VCaP (cell line): Measurements from ENCODE around the gene LOXL3.

ENCODE experiments used
- H3K27ac ChIP-seq: fragments of 450-650 bp; 2 replicates; pipeline ENCODE4 v1.5.1; 2017
- TF ChIP-seq, protein P1 (sequence below): fragments of 450-650 bp; conservative IDR thresholded peaks from 2 replicates; pipeline ENCODE4 v1.5.1; 2017; ENCODE audit warnings: mild to moderate bottlenecking, moderate library complexity

The LOXL3 gene, protein sequence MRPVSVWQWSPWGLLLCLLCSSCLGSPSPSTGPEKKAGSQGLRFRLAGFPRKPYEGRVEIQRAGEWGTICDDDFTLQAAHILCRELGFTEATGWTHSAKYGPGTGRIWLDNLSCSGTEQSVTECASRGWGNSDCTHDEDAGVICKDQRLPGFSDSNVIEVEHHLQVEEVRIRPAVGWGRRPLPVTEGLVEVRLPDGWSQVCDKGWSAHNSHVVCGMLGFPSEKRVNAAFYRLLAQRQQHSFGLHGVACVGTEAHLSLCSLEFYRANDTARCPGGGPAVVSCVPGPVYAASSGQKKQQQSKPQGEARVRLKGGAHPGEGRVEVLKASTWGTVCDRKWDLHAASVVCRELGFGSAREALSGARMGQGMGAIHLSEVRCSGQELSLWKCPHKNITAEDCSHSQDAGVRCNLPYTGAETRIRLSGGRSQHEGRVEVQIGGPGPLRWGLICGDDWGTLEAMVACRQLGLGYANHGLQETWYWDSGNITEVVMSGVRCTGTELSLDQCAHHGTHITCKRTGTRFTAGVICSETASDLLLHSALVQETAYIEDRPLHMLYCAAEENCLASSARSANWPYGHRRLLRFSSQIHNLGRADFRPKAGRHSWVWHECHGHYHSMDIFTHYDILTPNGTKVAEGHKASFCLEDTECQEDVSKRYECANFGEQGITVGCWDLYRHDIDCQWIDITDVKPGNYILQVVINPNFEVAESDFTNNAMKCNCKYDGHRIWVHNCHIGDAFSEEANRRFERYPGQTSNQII

GRCh38 chr2:74553892-74554819 lies at the start of gene LOXL3, which contains the start of gene DOK1:
Gene LOXL3 (minus strand): TSS chr2:74553942. CDS start chr2:74552634, 1,308 bp downstream.
Gene DOK1 (plus strand): TSS chr2:74554720. CDS start chr2:74554755, 35 bp downstream.
- TF ChIP-seq, protein P1, sequence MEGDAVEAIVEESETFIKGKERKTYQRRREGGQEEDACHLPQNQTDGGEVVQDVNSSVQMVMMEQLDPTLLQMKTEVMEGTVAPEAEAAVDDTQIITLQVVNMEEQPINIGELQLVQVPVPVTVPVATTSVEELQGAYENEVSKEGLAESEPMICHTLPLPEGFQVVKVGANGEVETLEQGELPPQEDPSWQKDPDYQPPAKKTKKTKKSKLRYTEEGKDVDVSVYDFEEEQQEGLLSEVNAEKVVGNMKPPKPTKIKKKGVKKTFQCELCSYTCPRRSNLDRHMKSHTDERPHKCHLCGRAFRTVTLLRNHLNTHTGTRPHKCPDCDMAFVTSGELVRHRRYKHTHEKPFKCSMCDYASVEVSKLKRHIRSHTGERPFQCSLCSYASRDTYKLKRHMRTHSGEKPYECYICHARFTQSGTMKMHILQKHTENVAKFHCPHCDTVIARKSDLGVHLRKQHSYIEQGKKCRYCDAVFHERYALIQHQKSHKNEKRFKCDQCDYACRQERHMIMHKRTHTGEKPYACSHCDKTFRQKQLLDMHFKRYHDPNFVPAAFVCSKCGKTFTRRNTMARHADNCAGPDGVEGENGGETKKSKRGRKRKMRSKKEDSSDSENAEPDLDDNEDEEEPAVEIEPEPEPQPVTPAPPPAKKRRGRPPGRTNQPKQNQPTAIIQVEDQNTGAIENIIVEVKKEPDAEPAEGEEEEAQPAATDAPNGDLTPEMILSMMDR = no peak
- H3K27ac ChIP-seq = peak within 1 kb of the TSS; percentile 48; the same call in 1 of the 2 replicates

DNA sequence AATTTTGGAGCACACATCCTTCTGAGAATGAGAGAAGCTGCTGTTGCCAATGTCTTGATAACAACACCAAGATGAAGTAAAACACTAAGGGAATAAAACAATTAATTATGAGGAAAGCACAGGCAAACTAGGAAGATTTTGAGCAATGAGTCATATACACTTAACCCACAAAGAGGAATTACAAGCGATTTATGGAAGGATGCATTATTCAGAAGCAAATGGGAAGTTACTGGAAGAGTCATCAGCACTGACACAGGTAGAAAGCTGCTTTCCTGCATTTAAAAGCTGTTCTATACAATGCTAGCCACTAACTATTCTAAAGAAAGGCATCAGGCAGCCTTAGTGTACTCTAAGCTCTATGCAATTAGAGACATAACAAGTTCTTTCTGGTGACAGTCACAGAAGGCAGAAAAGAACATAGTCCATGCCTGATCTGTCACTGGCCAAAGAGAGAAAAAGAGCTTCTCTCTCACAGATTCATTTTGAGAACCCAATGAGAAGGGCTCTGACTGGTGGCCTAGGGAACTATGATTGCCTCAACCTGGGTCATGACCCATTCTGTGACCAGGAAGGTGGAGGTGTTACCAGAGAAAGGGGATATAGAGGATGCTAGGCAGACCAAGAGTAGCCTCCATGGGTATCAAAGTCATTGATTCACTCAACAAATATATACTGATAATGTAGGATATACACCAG lies 49.0 kb upstream of the LOXL3 start:
- TF ChIP-seq, protein P1 = no peak
- H3K27ac ChIP-seq = no peak overlapping the region

DNA sequence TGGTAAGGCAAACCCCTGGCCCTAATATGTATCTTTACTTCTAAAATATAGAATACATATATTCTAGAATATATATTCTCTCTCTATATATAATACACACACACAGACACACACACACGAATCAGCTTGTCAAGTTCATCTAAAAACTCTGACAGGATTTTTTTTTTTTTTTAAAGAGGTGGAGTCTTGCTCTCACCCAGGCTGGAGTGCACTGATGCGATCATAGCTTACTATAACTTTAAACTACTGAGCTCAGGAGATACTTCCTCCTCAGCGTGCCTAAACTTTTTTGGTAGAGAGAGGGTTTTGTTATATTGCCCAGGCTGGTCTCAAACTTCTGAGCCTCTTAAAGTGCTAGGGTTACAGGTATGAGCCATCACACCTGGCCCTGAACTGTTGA lies 45.9 kb upstream of the LOXL3 start:
- TF ChIP-seq, protein P1 = no peak
- H3K27ac ChIP-seq = no peak overlapping the region

DNA sequence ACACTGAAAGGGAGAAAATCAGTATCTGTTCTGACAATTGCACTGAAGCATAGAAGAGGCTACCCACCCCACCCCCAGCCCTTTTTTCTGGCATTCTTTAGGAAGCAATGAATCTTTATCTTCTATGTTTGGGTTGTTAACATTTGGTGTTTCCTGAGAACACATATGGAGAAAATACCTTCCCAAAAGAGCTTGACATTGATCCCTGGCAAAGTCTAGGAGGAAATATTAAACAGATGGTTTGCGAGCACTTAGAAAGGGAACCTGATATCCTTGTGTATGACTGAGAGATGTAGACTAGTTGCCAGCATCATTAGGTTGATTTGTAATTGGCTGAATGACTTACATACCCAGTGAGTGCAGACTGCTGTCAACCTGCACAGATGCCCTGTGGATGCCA lies 43.7 kb upstream of the LOXL3 start:
- TF ChIP-seq, protein P1 = no peak
- peak overlapping the region; percentile 39 for H3K27ac ChIP-seq

GRCh38 chr2:74596584-74596983 lies 42.8 kb upstream of the LOXL3 start:
- peak overlapping the region; percentile 39; the same call in 1 of the 2 replicates for H3K27ac ChIP-seq
- TF ChIP-seq, protein P1 = no peak

DNA sequence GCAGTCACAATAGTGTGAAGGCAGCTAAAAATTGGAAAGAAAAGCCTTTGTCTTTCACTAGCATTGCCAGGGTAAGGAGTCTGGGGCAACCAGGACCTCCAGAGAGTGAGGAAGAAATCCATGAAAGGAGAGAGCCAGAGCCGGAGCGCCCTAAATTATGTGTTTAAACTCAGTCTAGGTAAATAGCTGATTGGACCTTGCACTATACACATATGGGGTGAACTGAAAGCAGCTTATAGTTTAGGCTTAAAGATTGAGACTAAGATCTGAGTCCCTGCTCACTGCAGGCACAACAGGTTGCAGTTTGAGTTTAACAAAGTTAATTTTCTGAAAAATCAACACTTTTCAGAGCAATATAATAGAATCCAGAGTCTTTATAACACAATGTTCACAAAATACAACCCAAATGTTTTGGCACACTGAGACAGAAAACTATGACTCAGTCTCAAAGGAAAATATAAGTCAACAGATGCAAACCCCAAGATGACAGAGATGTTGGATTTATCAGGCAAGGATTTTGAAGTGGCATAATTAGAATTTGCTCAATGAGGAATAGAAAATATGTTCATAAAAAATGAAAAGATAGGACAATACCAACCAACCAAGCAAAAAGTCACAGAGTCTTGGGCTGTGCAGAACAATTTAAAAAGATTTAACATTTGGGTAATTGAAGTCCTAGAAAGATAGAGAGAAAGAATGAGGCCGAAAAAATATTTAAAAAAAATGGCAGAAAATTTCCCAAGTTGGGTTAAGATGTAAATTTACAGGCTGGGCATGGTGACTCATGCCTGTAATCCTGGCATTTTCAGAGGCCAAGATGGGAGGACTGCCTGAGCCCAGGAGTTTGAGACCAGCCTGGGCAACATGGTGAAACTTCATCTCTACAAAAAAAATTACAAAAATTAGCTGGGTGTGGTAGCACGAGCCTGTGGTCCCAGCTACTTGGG lies 40.4 kb upstream of the LOXL3 start:
- no peak overlapping the region for H3K27ac ChIP-seq
- TF ChIP-seq, protein P1 = no peak
